Central memory CD8-positive, alpha-beta T cell (primary cell): Measurements from ENCODE around the gene UBQLN1.
"Not testable (repeated sequence)": the region's sequence is repeated elsewhere in the genome, so short reads cannot be mapped to it uniquely, and the experiment has no call there.

Experiments used
- ATAC-seq: fragments of 150-1000 bp; cut with Tn5 transposase; replicated peaks from 2 replicates; pipeline ENCODE4 v1.10.0; 2022; ENCODE audit warnings: mild to moderate bottlenecking, moderate FRiP score, moderate number of reproducible peaks; ENCODE audit not compliant: poor library complexity, severe bottlenecking; ENCODE audit errors: extremely low read depth
- DNase-seq, 2 donors: peaks; one replicate each; pipeline ENCODE4 v3.0.0; 2021; ENCODE audit warnings: low spot score in 2 of 2
- H3K27ac Mint-ChIP-seq: one replicate; pipeline ENCODE4 v1.8.0; 2022; ENCODE audit warnings: low read depth, mild to moderate bottlenecking, moderate library complexity, mixed read lengths
- H3K27me3 Mint-ChIP-seq: one replicate; pipeline ENCODE4 v1.8.0; 2022; ENCODE audit warnings: mixed read lengths
- H3K36me3 Mint-ChIP-seq: one replicate; pipeline ENCODE4 v1.8.0; 2022; ENCODE audit warnings: mild to moderate bottlenecking, moderate library complexity, mixed read lengths; ENCODE audit not compliant: insufficient read depth
- H3K4me1 Mint-ChIP-seq: one replicate; pipeline ENCODE4 v1.8.0; 2022; ENCODE audit warnings: mixed read lengths
- H3K4me3 Mint-ChIP-seq: one replicate; pipeline ENCODE4 v1.8.0; 2022; ENCODE audit warnings: mild to moderate bottlenecking, moderate library complexity, mixed read lengths
- H3K9me3 Mint-ChIP-seq: one replicate; pipeline ENCODE4 v1.8.0; 2022; ENCODE audit warnings: mixed read lengths

Gene UBQLN1

GRCh38 chr9:83707768-83708514, at the start of gene UBQLN1:
Gene UBQLN1 (minus strand): TSS chr9:83707958. CDS start chr9:83707679, 279 bp downstream.
- peak; percentile 88 for ATAC-seq
- DNase-seq = peak; percentile 89 to 92
- Mint-ChIP-seq H3K9me3 (no peaks in the 10 kb centered on the region), H3K36me3 (peaks cover 34% of the 10 kb centered on the region), H3K27me3 (no peaks in the 10 kb centered on the region), H3K4me3 (peak within 1 kb of the TSS; percentile 98), H3K4me1 (peaks cover 34% of the 10 kb centered on the region), H3K27ac (peak within 1 kb of the TSS; percentile 99)

- DNase-seq = no peak
- no peak overlapping the region for H3K27ac Mint-ChIP-seq
- H3K9me3 Mint-ChIP-seq = no peaks in the 10 kb centered on the region
- no peak for ATAC-seq
- H3K4me3 Mint-ChIP-seq = no peak overlapping the region
- no peaks in the 10 kb centered on the region for H3K4me1 Mint-ChIP-seq
- H3K27me3 Mint-ChIP-seq = no peaks in the 10 kb centered on the region
- H3K36me3 Mint-ChIP-seq = peaks cover 22% of the 10 kb centered on the region
Observed at GRCh38 chr9:83754383-83754977, 46.7 kb upstream of the UBQLN1 start.

- no peak for ATAC-seq
- Mint-ChIP-seq H3K4me1 (no peaks in the 10 kb centered on the region), H3K27ac (no peak overlapping the region), H3K9me3 (no peaks in the 10 kb centered on the region), H3K4me3 (no peak overlapping the region), H3K27me3 (no peaks in the 10 kb centered on the region), H3K36me3 (peaks cover 19% of the 10 kb centered on the region)
- DNase-seq = no peak
Observed at GRCh38 chr9:83749706-83750105, 41.9 kb upstream of the UBQLN1 start.

GRCh38 chr9:83744206-83744605, 36.4 kb upstream of the UBQLN1 start:
- Mint-ChIP-seq H3K27ac (no peak overlapping the region), H3K36me3 (peaks cover 6% of the 10 kb centered on the region), H3K4me3 (no peak overlapping the region), H3K27me3 (no peaks in the 10 kb centered on the region), H3K9me3 (no peaks in the 10 kb centered on the region), H3K4me1 (no peaks in the 10 kb centered on the region)
- ATAC-seq (no peak), DNase-seq (no peak)

GRCh38 chr9:83733739-83734138, 26.0 kb upstream of the UBQLN1 start:
- ATAC-seq (no peak), DNase-seq (no peak)
- no peak overlapping the region for H3K4me3 Mint-ChIP-seq
- no peaks in the 10 kb centered on the region for H3K9me3 Mint-ChIP-seq
- H3K4me1 Mint-ChIP-seq = no peaks in the 10 kb centered on the region
- H3K36me3 Mint-ChIP-seq = peaks cover 2% of the 10 kb centered on the region
- no peak overlapping the region for H3K27ac Mint-ChIP-seq
- H3K27me3 Mint-ChIP-seq = no peaks in the 10 kb centered on the region

GRCh38 chr9:83728591-83729368, 21.0 kb upstream of the UBQLN1 start:
- H3K9me3 Mint-ChIP-seq, DNase-seq, H3K4me3 Mint-ChIP-seq, ATAC-seq, H3K4me1 Mint-ChIP-seq, H3K27me3 Mint-ChIP-seq, H3K36me3 Mint-ChIP-seq, H3K27ac Mint-ChIP-seq: not testable (repeated sequence)

GRCh38 chr9:83724436-83724835, 16.7 kb upstream of the UBQLN1 start:
- no peaks in the 10 kb centered on the region for H3K27me3 Mint-ChIP-seq
- H3K4me1 Mint-ChIP-seq = no peaks in the 10 kb centered on the region
- H3K27ac Mint-ChIP-seq = no peak overlapping the region
- H3K4me3 Mint-ChIP-seq = no peak overlapping the region
- no peak for DNase-seq
- no peaks in the 10 kb centered on the region for H3K9me3 Mint-ChIP-seq
- ATAC-seq = no peak
- H3K36me3 Mint-ChIP-seq = peaks cover 1% of the 10 kb centered on the region

- Mint-ChIP-seq H3K9me3 (no peaks in the 10 kb centered on the region), H3K27me3 (no peaks in the 10 kb centered on the region), H3K27ac (no peak overlapping the region), H3K36me3 (peaks cover 1% of the 10 kb centered on the region), H3K4me3 (no peak overlapping the region), H3K4me1 (no peaks in the 10 kb centered on the region)
- no peak for DNase-seq
- ATAC-seq = no peak
Observed at GRCh38 chr9:83722726-83723495, 15.2 kb upstream of the UBQLN1 start.

GRCh38 chr9:83721509-83721908, 13.8 kb upstream of the UBQLN1 start:
- Mint-ChIP-seq H3K36me3 (peaks cover 1% of the 10 kb centered on the region), H3K27ac (no peak overlapping the region), H3K4me3 (no peak overlapping the region), H3K4me1 (no peaks in the 10 kb centered on the region), H3K9me3 (no peaks in the 10 kb centered on the region), H3K27me3 (no peaks in the 10 kb centered on the region)
- ATAC-seq (no peak), DNase-seq (no peak)

GRCh38 chr9:83715794-83716193, 8.0 kb upstream of the UBQLN1 start:
- Mint-ChIP-seq H3K4me1 (no peaks in the 10 kb centered on the region), H3K9me3 (no peaks in the 10 kb centered on the region), H3K36me3 (no peaks in the 10 kb centered on the region), H3K4me3 (no peak overlapping the region), H3K27me3 (no peaks in the 10 kb centered on the region), H3K27ac (no peak overlapping the region)
- ATAC-seq (no peak), DNase-seq (no peak)

GRCh38 chr9:83715221-83715620, 7.5 kb upstream of the UBQLN1 start:
- Mint-ChIP-seq H3K27ac (no peak overlapping the region), H3K36me3 (no peaks in the 10 kb centered on the region), H3K9me3 (no peaks in the 10 kb centered on the region), H3K27me3 (no peaks in the 10 kb centered on the region), H3K4me3 (no peak overlapping the region), H3K4me1 (no peaks in the 10 kb centered on the region)
- no peak for DNase-seq
- no peak for ATAC-seq

GRCh38 chr9:83714329-83714728, 6.6 kb upstream of the UBQLN1 start:
- Mint-ChIP-seq H3K27ac (no peak overlapping the region), H3K4me3 (no peak overlapping the region), H3K27me3 (no peaks in the 10 kb centered on the region), H3K36me3 (no peaks in the 10 kb centered on the region), H3K4me1 (no peaks in the 10 kb centered on the region), H3K9me3 (no peaks in the 10 kb centered on the region)
- no peak for DNase-seq
- no peak for ATAC-seq
